Measurements from ENCODE around the gene CACNB4. TPM values are rescaled to one million over a fixed set of nuclear protein-coding genes. Genes with fewer than 3 reads are reported as not detected.
"Not testable (repeated sequence)": the region's sequence is repeated elsewhere in the genome, so short reads cannot be mapped to it uniquely, and the experiment has no call there.

The CACNB4 gene
- total and polyA plus RNA-seq, 8 donors: 0.34 to 1.3 (median 0.70) TPM

- Histone ChIP-seq H3K27ac (no peak overlapping the region), H3K4me3 (no peak overlapping the region), H3K36me3 (no peaks in the 10 kb centered on the region), H3K9me3 (no peaks in the 10 kb centered on the region), H3K27me3 (no peaks in the 10 kb centered on the region), H3K4me1 (no peaks in the 10 kb centered on the region)
- ATAC-seq (no peak), DNase-seq (no peak), FAIRE-seq (no peak)
- intact Hi-C loops (cut with DNase I): no loop called here
- TF ChIP-seq CTCF (IDR thresholded peaks at IDR 0.05): no peak
- 73 to 79% methylated on average over 7 of the region's 7 CpGs for WGBS, 2 donors
Observed at GRCh38 chr2:151881342-151881741, 217.5 kb downstream of the CACNB4 start.

GRCh38 chr2:151880586-151880985 is 218.3 kb downstream of the CACNB4 start:
- WGBS, 2 donors: 95 to 96% methylated on average over 4 of the region's 4 CpGs
- TF ChIP-seq CTCF (IDR thresholded peaks at IDR 0.05): no peak
- FAIRE-seq (no peak), DNase-seq (no peak), ATAC-seq (no peak)
- H3K4me1 ChIP-seq: no peaks in the 10 kb centered on the region
- no peaks in the 10 kb centered on the region for H3K9me3 ChIP-seq
- intact Hi-C loops (cut with DNase I): no loop called here
- no peak overlapping the region for H3K27ac ChIP-seq
- H3K27me3 ChIP-seq: no peaks in the 10 kb centered on the region
- H3K36me3 ChIP-seq: no peaks in the 10 kb centered on the region
- no peak overlapping the region for H3K4me3 ChIP-seq

GRCh38 chr2:151878655-151879563 is 219.9 kb downstream of the CACNB4 start:
- Histone ChIP-seq H3K4me3 (no peak overlapping the region), H3K9me3 (no peaks in the 10 kb centered on the region), H3K27ac (no peak overlapping the region), H3K27me3 (no peaks in the 10 kb centered on the region), H3K4me1 (no peaks in the 10 kb centered on the region), H3K36me3 (no peaks in the 10 kb centered on the region)
- intact Hi-C loops (cut with DNase I): no loop called here
- WGBS, 2 donors: 88 to 93% methylated on average over 2 of the region's 2 CpGs
- DNase-seq (no peak), FAIRE-seq (no peak), ATAC-seq (peak in 2 of 4 donors; percentile 48 to 52)
- TF ChIP-seq CTCF (IDR thresholded peaks at IDR 0.05): no peak

GRCh38 chr2:151878204-151878603 is 220.6 kb downstream of the CACNB4 start:
- intact Hi-C loops (cut with DNase I): no loop called here
- H3K27ac ChIP-seq: no peak overlapping the region
- no peaks in the 10 kb centered on the region for H3K9me3 ChIP-seq
- no peak for FAIRE-seq
- H3K4me1 ChIP-seq: no peaks in the 10 kb centered on the region
- no peak for DNase-seq
- no peak overlapping the region for H3K4me3 ChIP-seq
- TF ChIP-seq CTCF (IDR thresholded peaks at IDR 0.05): no peak
- H3K36me3 ChIP-seq: no peaks in the 10 kb centered on the region
- no peak for ATAC-seq
- no peaks in the 10 kb centered on the region for H3K27me3 ChIP-seq

- H3K36me3 ChIP-seq; H3K4me1 ChIP-seq; H3K27ac ChIP-seq; DNase-seq; FAIRE-seq; H3K27me3 ChIP-seq; intact Hi-C loops (cut with DNase I); ATAC-seq; H3K9me3 ChIP-seq; H3K4me3 ChIP-seq: not testable (repeated sequence)
- WGBS, 2 donors: 59 to 88% methylated on average over 2 to 20 of the region's 34 CpGs
Observed at GRCh38 chr2:151875631-151876030, 223.2 kb downstream of the CACNB4 start.

Measured in pancreas (tissue), 10 donors.